Measurements from ENCODE around the gene SURF1.

SURF1 gene

GRCh38 chr9:133369422-133369821 lies 13.1 kb upstream of the SURF1 start:
- H3K4me3 Mint-ChIP-seq = peak overlapping the region; percentile 74
- H3K27me3 Mint-ChIP-seq = no peaks in the 10 kb centered on the region
- DNase-seq (ENCODE audit: low spot score in 2 of 2) (no peak), ATAC-seq (replicated peaks; ENCODE audit: extremely low read depth, poor library complexity, severe bottlenecking) (no peak)
- H3K27ac Mint-ChIP-seq (ENCODE audit: low read depth) = peak overlapping the region; percentile 96
- peaks cover 72% of the 10 kb centered on the region for H3K4me1 Mint-ChIP-seq
- H3K9me3 Mint-ChIP-seq = no peaks in the 10 kb centered on the region
- H3K36me3 Mint-ChIP-seq (ENCODE audit: insufficient read depth) = peaks cover 53% of the 10 kb centered on the region

- peaks cover 57% of the 10 kb centered on the region for H3K36me3 Mint-ChIP-seq (ENCODE audit: insufficient read depth)
- no peak for DNase-seq (ENCODE audit: low spot score in 2 of 2)
- H3K4me3 Mint-ChIP-seq = peak overlapping the region; percentile 71
- H3K27ac Mint-ChIP-seq (ENCODE audit: low read depth) = peak overlapping the region; percentile 96
- H3K27me3 Mint-ChIP-seq = no peaks in the 10 kb centered on the region
- no peaks in the 10 kb centered on the region for H3K9me3 Mint-ChIP-seq
- ATAC-seq (replicated peaks; ENCODE audit: extremely low read depth, poor library complexity, severe bottlenecking) = no peak
- H3K4me1 Mint-ChIP-seq = peaks cover 76% of the 10 kb centered on the region
These were observed 12.1 kb upstream of the SURF1 start for GRCh38 chr9:133368249-133368881.

DNA sequence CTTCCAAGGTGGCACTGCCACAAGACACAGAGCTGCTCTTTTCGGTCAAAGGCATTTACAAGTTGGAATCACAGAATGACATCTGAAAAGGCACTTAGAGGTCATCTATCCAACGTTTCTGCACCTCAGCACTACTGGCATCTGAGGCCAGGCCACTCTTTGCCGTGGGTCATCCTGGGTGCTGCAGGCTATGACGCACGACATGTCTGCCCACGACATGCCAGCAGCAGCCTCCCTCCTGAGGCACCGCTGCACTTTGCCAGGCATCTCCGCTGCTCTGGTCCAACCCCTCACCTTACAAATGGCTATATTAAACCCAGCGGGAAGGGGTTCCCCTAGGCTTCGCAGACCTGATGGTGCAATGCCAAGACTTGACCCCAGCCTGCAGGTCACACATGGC lies 11.5 kb upstream of the SURF1 start:
- Mint-ChIP-seq H3K4me3 (no peak overlapping the region), H3K4me1 (peaks cover 76% of the 10 kb centered on the region), H3K27me3 (no peaks in the 10 kb centered on the region), H3K27ac (ENCODE audit: low read depth) (no peak overlapping the region), H3K36me3 (ENCODE audit: insufficient read depth) (peaks cover 60% of the 10 kb centered on the region), H3K9me3 (no peaks in the 10 kb centered on the region)
- ATAC-seq (replicated peaks; ENCODE audit: extremely low read depth, poor library complexity, severe bottlenecking) (no peak), DNase-seq (ENCODE audit: low spot score in 2 of 2) (no peak)

- no peaks in the 10 kb centered on the region for H3K27me3 Mint-ChIP-seq
- H3K4me3 Mint-ChIP-seq = peak overlapping the region; percentile 20
- peaks cover 71% of the 10 kb centered on the region for H3K4me1 Mint-ChIP-seq
- H3K9me3 Mint-ChIP-seq = no peaks in the 10 kb centered on the region
- DNase-seq (ENCODE audit: low spot score in 2 of 2) (no peak), ATAC-seq (replicated peaks; ENCODE audit: extremely low read depth, poor library complexity, severe bottlenecking) (no peak)
- peaks cover 60% of the 10 kb centered on the region for H3K36me3 Mint-ChIP-seq (ENCODE audit: insufficient read depth)
- H3K27ac Mint-ChIP-seq (ENCODE audit: low read depth) = no peak overlapping the region
These were observed 10.9 kb upstream of the SURF1 start for GRCh38 chr9:133367221-133367620.

DNA sequence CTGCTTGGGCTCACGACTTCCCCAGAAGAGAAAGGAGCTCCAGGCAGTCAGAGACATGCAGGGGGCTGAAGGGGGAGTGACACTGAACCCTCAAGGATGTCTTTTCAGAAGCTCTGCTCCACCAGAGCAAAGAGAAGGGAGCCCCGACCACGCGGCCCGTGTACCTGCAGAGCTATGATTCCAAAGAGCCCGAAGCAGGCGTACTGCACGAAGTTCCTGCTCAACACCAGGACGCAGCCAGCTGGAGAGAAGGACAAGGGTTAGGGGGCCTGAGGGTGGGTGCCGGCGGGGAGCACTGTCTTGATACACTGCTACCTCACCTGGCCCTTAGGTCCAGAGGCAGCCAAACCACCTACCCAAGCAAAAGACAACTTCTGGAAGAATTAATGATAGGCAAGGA lies 10.1 kb upstream of the SURF1 start:
- Mint-ChIP-seq H3K36me3 (ENCODE audit: insufficient read depth) (peaks cover 65% of the 10 kb centered on the region), H3K4me3 (no peak overlapping the region), H3K4me1 (peaks cover 69% of the 10 kb centered on the region), H3K9me3 (no peaks in the 10 kb centered on the region), H3K27ac (ENCODE audit: low read depth) (no peak overlapping the region), H3K27me3 (no peaks in the 10 kb centered on the region)
- ATAC-seq (replicated peaks; ENCODE audit: extremely low read depth, poor library complexity, severe bottlenecking) = no peak
- no peak for DNase-seq (ENCODE audit: low spot score in 2 of 2)

GRCh38 chr9:133362359-133363044 lies 6.2 kb upstream of the SURF1 start:
- H3K36me3 Mint-ChIP-seq (ENCODE audit: insufficient read depth) = peaks cover 64% of the 10 kb centered on the region
- ATAC-seq (replicated peaks; ENCODE audit: extremely low read depth, poor library complexity, severe bottlenecking) (no peak), DNase-seq (ENCODE audit: low spot score in 2 of 2) (no peak)
- no peak overlapping the region for H3K4me3 Mint-ChIP-seq
- H3K27me3 Mint-ChIP-seq = no peaks in the 10 kb centered on the region
- peaks cover 62% of the 10 kb centered on the region for H3K4me1 Mint-ChIP-seq
- H3K27ac Mint-ChIP-seq (ENCODE audit: low read depth) = peak overlapping the region; percentile 44
- H3K9me3 Mint-ChIP-seq = no peaks in the 10 kb centered on the region

- DNase-seq (ENCODE audit: low spot score in 2 of 2) (no peak), ATAC-seq (replicated peaks; ENCODE audit: extremely low read depth, poor library complexity, severe bottlenecking) (no peak)
- no peaks in the 10 kb centered on the region for H3K9me3 Mint-ChIP-seq
- peaks cover 61% of the 10 kb centered on the region for H3K4me1 Mint-ChIP-seq
- H3K36me3 Mint-ChIP-seq (ENCODE audit: insufficient read depth) = peaks cover 63% of the 10 kb centered on the region
- H3K4me3 Mint-ChIP-seq = no peak overlapping the region
- H3K27ac Mint-ChIP-seq (ENCODE audit: low read depth) = peak overlapping the region; percentile 44
- no peaks in the 10 kb centered on the region for H3K27me3 Mint-ChIP-seq
These were observed 5.3 kb upstream of the SURF1 start for GRCh38 chr9:133361507-133362092.

DNA sequence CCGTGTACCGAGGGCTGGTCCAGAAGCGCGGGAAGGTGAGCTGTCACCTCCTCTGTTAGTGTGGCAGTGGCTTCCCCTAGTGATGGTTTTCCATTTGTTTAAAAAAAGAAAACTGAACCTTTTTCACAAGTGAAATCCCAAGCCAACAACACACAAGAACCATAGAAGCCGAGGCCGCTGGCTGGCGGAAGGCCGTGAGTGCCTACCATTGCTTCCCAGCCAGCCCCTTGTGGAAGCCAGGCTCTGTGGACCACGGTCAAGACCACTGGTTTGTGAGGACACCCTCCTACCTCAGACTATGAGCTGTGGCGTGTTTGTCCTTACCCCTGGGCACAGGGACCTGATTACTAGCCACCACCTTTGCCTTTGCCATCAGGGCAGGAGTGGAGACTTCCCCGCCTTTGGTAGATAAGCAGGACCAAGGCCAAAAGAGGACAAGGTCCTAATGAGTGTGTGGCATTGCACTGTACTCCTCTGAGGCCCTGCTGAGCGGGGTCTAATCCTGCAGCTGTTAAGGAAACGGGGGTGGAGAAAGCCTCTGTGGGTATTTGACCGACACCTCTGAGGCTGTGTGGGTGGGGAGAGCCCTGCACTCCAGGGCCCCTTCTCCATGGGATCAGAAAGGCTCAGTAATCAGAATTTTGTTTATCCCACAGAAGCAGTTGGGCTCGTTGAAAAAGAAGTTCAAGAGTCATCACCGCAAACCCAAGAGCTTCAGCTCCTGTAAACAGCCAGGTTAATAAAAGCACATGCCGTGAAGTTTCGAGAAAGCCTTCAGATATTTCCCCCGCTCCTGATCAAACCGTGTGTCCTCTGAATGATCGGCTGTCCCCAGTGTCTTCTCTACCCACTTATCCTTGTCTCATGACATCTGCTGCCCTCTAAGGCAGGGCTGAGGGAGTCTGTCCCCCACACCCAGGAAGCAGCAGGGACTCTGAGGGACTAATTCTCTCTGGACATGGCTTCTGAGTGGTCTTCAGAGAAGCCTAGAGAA lies 4.4 kb upstream of the SURF1 start:
- Mint-ChIP-seq H3K27ac (ENCODE audit: low read depth) (peak overlapping the region; percentile 44), H3K4me3 (peak overlapping the region; percentile 16), H3K36me3 (ENCODE audit: insufficient read depth) (peaks cover 57% of the 10 kb centered on the region), H3K4me1 (peaks cover 52% of the 10 kb centered on the region), H3K27me3 (no peaks in the 10 kb centered on the region), H3K9me3 (no peaks in the 10 kb centered on the region)
- no peak for DNase-seq (ENCODE audit: low spot score in 2 of 2)
- ATAC-seq (replicated peaks; ENCODE audit: extremely low read depth, poor library complexity, severe bottlenecking) = no peak

GRCh38 chr9:133359399-133360175 lies 3.3 kb upstream of the SURF1 start:
- Mint-ChIP-seq H3K27ac (ENCODE audit: low read depth) (peak overlapping the region; percentile 87), H3K36me3 (ENCODE audit: insufficient read depth) (peaks cover 47% of the 10 kb centered on the region), H3K27me3 (no peaks in the 10 kb centered on the region), H3K9me3 (no peaks in the 10 kb centered on the region), H3K4me3 (no peak overlapping the region), H3K4me1 (peaks cover 51% of the 10 kb centered on the region)
- DNase-seq (ENCODE audit: low spot score in 2 of 2) = no peak
- ATAC-seq (replicated peaks; ENCODE audit: extremely low read depth, poor library complexity, severe bottlenecking) = no peak

- no peaks in the 10 kb centered on the region for H3K27me3 Mint-ChIP-seq
- peaks cover 37% of the 10 kb centered on the region for H3K36me3 Mint-ChIP-seq (ENCODE audit: insufficient read depth)
- H3K4me1 Mint-ChIP-seq = peaks cover 46% of the 10 kb centered on the region
- no peaks in the 10 kb centered on the region for H3K9me3 Mint-ChIP-seq
- ATAC-seq (replicated peaks; ENCODE audit: extremely low read depth, poor library complexity, severe bottlenecking) (no peak), DNase-seq (ENCODE audit: low spot score in 2 of 2) (no peak)
- peak overlapping the region; percentile 87 for H3K27ac Mint-ChIP-seq (ENCODE audit: low read depth)
- peak overlapping the region; percentile 83 for H3K4me3 Mint-ChIP-seq
These were observed 1.4 kb upstream of the SURF1 start for GRCh38 chr9:133357656-133358055.

DNA sequence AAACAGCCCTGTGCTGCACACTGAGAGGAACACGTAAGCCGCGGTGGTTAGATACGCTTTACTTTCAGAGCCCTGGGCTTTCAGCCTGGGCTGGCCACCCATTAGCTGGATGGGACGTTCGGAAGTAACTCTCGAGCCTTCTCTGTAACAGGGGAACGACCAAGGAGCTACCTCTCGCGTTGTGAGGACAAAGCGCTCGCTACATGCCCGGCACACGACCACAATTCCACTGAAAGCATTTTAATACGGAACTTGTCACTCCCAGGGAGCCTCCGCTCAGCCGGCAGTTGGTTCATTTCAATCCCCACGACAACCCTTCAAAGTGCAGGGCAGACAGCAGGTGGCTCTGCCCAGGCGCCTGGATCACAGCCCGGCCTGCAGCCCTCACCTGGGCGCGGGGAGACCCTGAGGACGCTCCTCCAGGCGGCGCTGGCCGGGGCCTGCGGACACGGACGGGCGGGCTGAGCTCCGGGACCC lies 368 bp downstream of the SURF1 start:
- Mint-ChIP-seq H3K27ac (ENCODE audit: low read depth) (peak overlapping the region; percentile 79), H3K9me3 (no peaks in the 10 kb centered on the region), H3K27me3 (no peaks in the 10 kb centered on the region), H3K36me3 (ENCODE audit: insufficient read depth) (peaks cover 36% of the 10 kb centered on the region), H3K4me3 (peak overlapping the region; percentile 83), H3K4me1 (peaks cover 39% of the 10 kb centered on the region)
- ATAC-seq (replicated peaks; ENCODE audit: extremely low read depth, poor library complexity, severe bottlenecking) = peak; percentile 37
- no peak for DNase-seq (ENCODE audit: low spot score in 2 of 2)
